CD4-positive, alpha-beta memory T cell (primary cell): ENCODE results near the gene DNAH1. TPM values are rescaled to one million over a fixed set of nuclear protein-coding genes. Genes with fewer than 3 reads are reported as not detected.
A peak's percentile ranks its signal among the peaks of the same experiment; 100 is the strongest.
"Not testable (repeated sequence)": the region's sequence is repeated elsewhere in the genome, so short reads cannot be mapped to it uniquely, and the experiment has no call there.

Experiments used
- CTCF ChIA-PET: fragments of 350-600 bp; sonication (Branson Sonifier 250); formaldehyde crosslinking; loops from one replicate; lab custom pipeline; 2021; ENCODE audit warnings: inconsistent platforms; ENCODE audit not compliant: partially characterized antibody; lab: Charles Lee
- POLR2A ChIA-PET: fragments of 350-600 bp; sonication (Branson Sonifier 250); formaldehyde crosslinking; loops from one replicate; lab custom pipeline; 2021; ENCODE audit not compliant: partially characterized antibody; lab: Charles Lee
- DNase-seq, 5 donors: peaks; one replicate each; pipeline versions ENCODE4 v3.0.0 to v3.0.0-alpha.2; 2020 to 2022; ENCODE audit warnings: mixed read lengths in 1 of 5
- H3K27ac ChIP-seq: one replicate; pipeline ENCODE4 v1.7.0; 2013; ENCODE audit warnings: low read depth, low read length
- H3K27me3 ChIP-seq: 2 replicates; pipeline ENCODE4 v1.7.0; 2013; ENCODE audit warnings: mild to moderate bottlenecking, low read length, moderate library complexity; ENCODE audit not compliant: insufficient read depth
- H3K36me3 ChIP-seq: 2 replicates; pipeline ENCODE4 v1.7.0; 2013; ENCODE audit warnings: mild to moderate bottlenecking, low read length, moderate library complexity; ENCODE audit not compliant: insufficient read depth
- H3K4me1 ChIP-seq: 2 replicates; pipeline ENCODE4 v1.7.0; 2013; ENCODE audit warnings: mild to moderate bottlenecking, low read length, moderate library complexity; ENCODE audit not compliant: insufficient read depth
- H3K4me3 ChIP-seq, 2 donors: one replicate each; pipeline ENCODE4 v1.7.0; 2013; ENCODE audit warnings: low read length in 2 of 2, mild to moderate bottlenecking in 1 of 2
- H3K9me3 ChIP-seq, 2 donors: one replicate each; pipeline ENCODE4 v1.7.0; 2013; ENCODE audit warnings: low read length in 2 of 2, control low read depth in 1 of 2; ENCODE audit not compliant: control insufficient read depth in 1 of 2
- H3K27ac Mint-ChIP-seq, 7 donors: one replicate each; pipeline ENCODE4 v1.8.0; 2020 to 2021; ENCODE audit warnings: mixed read lengths in 7 of 7, mild to moderate bottlenecking in 6 of 7, inconsistent platforms in 3 of 7, moderate library complexity in 3 of 7
- H3K27me3 Mint-ChIP-seq, 2 donors: one replicate each; pipeline ENCODE4 v1.8.0; 2020 to 2021; ENCODE audit warnings: mixed read lengths in 2 of 2
- H3K36me3 Mint-ChIP-seq, 2 donors: one replicate each; pipeline ENCODE4 v1.8.0; 2020 to 2021; ENCODE audit warnings: mixed read lengths in 2 of 2, inconsistent platforms in 1 of 2, mild to moderate bottlenecking in 1 of 2
- H3K4me1 Mint-ChIP-seq, 4 donors: one replicate each; pipeline ENCODE4 v1.8.0; 2020 to 2021; ENCODE audit warnings: mixed read lengths in 4 of 4, mild to moderate bottlenecking in 1 of 4
- H3K4me3 Mint-ChIP-seq, 8 donors: one replicate each; pipeline ENCODE4 v1.8.0; 2020 to 2021; ENCODE audit warnings: mixed read lengths in 8 of 8, mild to moderate bottlenecking in 7 of 8, moderate library complexity in 6 of 8, inconsistent platforms in 3 of 8
- H3K9me3 Mint-ChIP-seq, 8 donors: one replicate each; pipeline ENCODE4 v1.8.0; 2020 to 2021; ENCODE audit warnings: mixed read lengths in 8 of 8, mild to moderate bottlenecking in 5 of 8, inconsistent platforms in 3 of 8, moderate library complexity in 1 of 8
- intact Hi-C: fragments of 100-400 bp; cut with micrococcal nuclease; formaldehyde crosslinking; loops from one replicate; pipeline ENCODE4 v1.15.1; 2023
- polyA plus RNA-seq, 2 donors: library from polyadenylated mRNA; unstranded; fragments of 300-500 nt; fragmentation: Illumina TruSeq; gene quantifications; one replicate each; pipeline ENCODE4 v1.2.3, GENCODE V29; 2021
- total RNA-seq, 2 experiments: library from RNA; stranded (reverse); gene quantifications; one replicate each; pipeline ENCODE4 v1.2.3, GENCODE V29; 2021

DNAH1 gene
- 10 to 100 TPM; 45.1 to 49.8 TPM for total RNA-seq
- 1 to 10 TPM in 1 of 2 donors, under 1 TPM in 1; 0.02 to 1.2 TPM for polyA plus RNA-seq

DNA sequence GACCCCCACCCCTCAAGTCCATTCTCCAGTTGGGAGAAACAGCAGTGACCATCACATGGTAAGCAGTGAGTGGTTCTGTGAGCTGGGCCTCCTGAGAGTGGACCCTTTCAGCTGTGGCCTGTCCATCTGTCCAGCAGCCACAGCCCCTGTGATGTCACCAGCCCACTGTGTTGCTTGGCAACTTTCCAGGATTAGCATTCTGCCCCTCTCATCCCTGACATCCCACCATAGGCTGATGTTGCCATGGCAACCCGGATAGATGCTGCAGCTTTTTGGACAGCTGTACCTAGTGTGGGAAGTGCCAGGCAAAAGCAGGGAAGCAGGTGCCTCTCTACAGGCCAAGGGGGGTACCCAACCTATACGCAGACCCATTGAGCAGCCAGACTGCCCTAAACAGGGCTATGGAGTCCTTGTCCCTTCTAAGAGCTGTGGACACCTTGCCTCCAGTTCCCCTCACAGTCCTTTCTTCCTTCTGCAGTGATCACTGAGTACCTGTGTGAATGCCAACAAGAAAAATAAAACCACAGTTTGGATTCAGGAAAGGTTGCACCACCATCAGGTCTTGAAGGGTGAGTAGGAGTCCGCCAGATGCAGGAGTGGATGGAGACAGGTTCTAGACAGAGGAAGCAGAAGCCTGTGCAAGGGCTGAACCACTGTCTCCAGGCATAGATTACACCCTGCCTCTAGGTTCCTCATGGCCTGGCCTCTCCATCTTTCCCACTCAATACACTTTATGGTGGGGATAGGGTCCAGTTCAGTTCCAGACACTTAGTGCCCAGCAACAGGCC, at the start of gene DNAH1:
Gene DNAH1 (plus strand): TSS at position 343 of the 788 bp plus-strand sequence. CDS start 6,124 bp downstream, outside the sequence.
- no peaks in the 10 kb centered on the region for H3K27me3 Mint-ChIP-seq
- H3K9me3 Mint-ChIP-seq, result no peaks in the 10 kb centered on the region
- CTCF ChIA-PET, result interaction anchor here (2.3 to 2.7 kb wide), 2 partner anchors 23 to 26 kb away, joined by 5 to 15 read pairs; no protein-coding TSS in a partner anchor
- Histone ChIP-seq H3K27ac (peak within 1 kb of the TSS; percentile 23), H3K4me3 (no peak within 1 kb of the TSS), H3K27me3 (no peaks in the 10 kb centered on the region), H3K4me1 (peaks cover 17% of the 10 kb centered on the region), H3K36me3 (no peaks in the 10 kb centered on the region), H3K9me3 (no peaks in the 10 kb centered on the region)
- no peak for DNase-seq
- POLR2A ChIA-PET, result interaction anchor here (1.0 to 1.7 kb wide), 2 partner anchors 29 to 39 kb away, joined by 5 to 7 read pairs; partner anchors contain the start of gene GLYCTK
- H3K4me1 Mint-ChIP-seq, result peaks cover 9 to 30% (median 15%) of the 10 kb centered on the region in 4 donors
- peak within 1 kb of the TSS; percentile 31 to 89 (median 73) for H3K27ac Mint-ChIP-seq
- intact Hi-C loops, result loop anchor here (5.0 kb wide), 1 partner anchor 39 kb away; the partner anchor contains the start of gene WDR82
- peak within 1 kb of the TSS in 5 of 8 donors; percentile 4 to 63 (median 14) for H3K4me3 Mint-ChIP-seq
- H3K36me3 Mint-ChIP-seq, result peaks cover 0 to 8% of the 10 kb centered on the region in 2 donors

DNA sequence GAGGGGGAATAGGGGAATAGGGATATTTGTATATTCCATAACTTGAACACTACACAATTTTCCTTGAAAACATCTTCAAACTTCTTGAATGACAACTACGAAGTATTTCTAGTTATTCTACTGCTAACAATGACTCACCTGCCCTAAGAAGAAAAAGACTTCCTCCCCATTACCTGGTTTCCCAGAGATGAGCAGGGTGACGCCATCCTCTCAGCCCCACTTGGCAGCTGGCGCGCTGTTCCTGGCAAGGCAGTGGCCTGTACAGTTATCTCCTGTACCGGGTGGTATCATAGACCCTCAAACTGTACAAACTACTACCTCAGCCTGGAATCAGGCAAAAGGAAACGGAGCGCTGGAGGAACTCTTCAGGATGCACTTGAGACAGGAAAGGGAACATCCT, 48.1 kb upstream of the DNAH1 start:
- H3K27me3 ChIP-seq, result no peaks in the 10 kb centered on the region
- Mint-ChIP-seq H3K36me3 (peaks cover 69 to 86% of the 10 kb centered on the region in 2 donors), H3K4me1 (peaks cover 60 to 86% (median 75%) of the 10 kb centered on the region in 4 donors), H3K9me3 (peaks cover 0 to 2% (median 0%) of the 10 kb centered on the region in 8 donors), H3K4me3 (peak overlapping the region in 7 of 8 donors; percentile 35 to 77 (median 70)), H3K27me3 (no peaks in the 10 kb centered on the region), H3K27ac (peak overlapping the region; percentile 85 to 96 (median 94))
- H3K4me3 ChIP-seq, result peak overlapping the region in 1 of 2 donors; percentile 3
- POLR2A ChIA-PET, result interaction anchor here (1.0 to 37.2 kb wide), 4 partner anchors 10 to 46 kb away, joined by 3 to 1950 read pairs (median 17); partner anchors contain the start of genes PPM1M, TWF2 and WDR82
- CTCF ChIA-PET, result interaction anchor here (1.4 to 32.2 kb wide), 2 partner anchors 9 to 26 kb away, joined by 3 to 684 read pairs; partner anchors contain the start of genes PPM1M and TWF2
- peaks cover 49% of the 10 kb centered on the region for H3K36me3 ChIP-seq
- intact Hi-C loops, result no loop called here
- H3K27ac ChIP-seq, result peak overlapping the region; percentile 57
- H3K4me1 ChIP-seq, result peaks cover 94% of the 10 kb centered on the region
- DNase-seq, result peak in 2 of 5 donors; percentile 22 to 82
- no peaks in the 10 kb centered on the region for H3K9me3 ChIP-seq

DNA sequence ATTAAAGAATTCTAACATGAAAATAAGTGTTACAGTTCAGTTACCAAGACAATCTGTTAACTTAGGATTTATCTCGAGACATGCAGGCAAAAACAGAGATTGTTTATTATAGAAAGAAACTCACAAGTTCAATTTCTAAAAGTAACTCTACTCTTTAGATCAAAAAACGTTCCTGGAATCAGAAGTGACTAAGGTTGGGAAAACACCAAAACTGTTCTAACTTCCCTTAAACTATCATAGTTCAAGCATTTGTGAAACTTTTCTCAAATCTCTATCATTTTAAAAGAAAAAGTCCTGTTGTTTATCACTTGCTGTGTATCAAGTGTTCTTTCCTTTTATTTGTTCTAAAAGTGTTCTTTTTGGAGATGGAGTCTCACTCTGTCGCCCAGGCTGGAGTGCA, 46.3 kb upstream of the DNAH1 start:
- POLR2A ChIA-PET, result interaction anchor here (1.2 to 37.2 kb wide), 3 partner anchors 12 to 23 kb away, joined by 4 to 1950 read pairs (median 63); partner anchors contain the start of genes GLYCTK, PPM1M, TWF2 and WDR82
- H3K9me3 Mint-ChIP-seq, result no peaks in the 10 kb centered on the region

DNA sequence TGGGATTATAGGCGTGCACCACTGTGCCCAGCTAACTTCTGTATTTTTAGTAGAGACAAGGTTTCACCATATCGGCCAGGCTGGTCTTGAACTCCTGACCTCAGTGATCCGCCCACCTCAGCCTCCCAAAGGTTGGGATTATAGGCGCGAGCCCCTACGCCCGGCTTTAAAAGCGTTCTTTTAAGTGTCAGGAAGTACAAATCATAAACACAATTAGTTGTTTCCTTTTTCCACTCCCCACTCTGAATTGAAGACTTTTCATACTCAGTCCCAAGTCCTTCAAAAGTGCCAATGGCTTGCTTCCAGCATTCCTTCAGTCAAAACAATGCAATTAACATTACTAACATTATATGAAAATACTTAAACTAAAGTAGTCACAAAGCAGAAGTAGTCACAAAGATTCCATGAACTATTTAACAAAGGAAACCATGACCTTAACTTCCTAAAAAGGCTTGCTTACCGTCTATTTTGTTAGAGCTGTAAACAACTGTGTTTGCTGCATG, 45.8 kb upstream of the DNAH1 start:
- no peaks in the 10 kb centered on the region for H3K9me3 ChIP-seq
- peaks cover 96% of the 10 kb centered on the region for H3K4me1 ChIP-seq
- ChIA-PET CTCF (interaction anchor here (0.9 to 32.2 kb wide), 6 partner anchors 11 to 69 kb away, joined by 3 to 684 read pairs (median 8); partner anchors contain the start of genes GLYCTK, PPM1M and TWF2), POLR2A (interaction anchor here (1.3 to 37.2 kb wide), 4 partner anchors 11 to 116 kb away, joined by 3 to 1950 read pairs (median 48); partner anchors contain the start of genes GLYCTK, POC1A, PPM1M and TWF2)
- H3K27me3 Mint-ChIP-seq, result no peaks in the 10 kb centered on the region
- H3K27ac Mint-ChIP-seq, result peak overlapping the region; percentile 95 to 100 (median 96)
- intact Hi-C loops, result no loop called here
- no peak for DNase-seq
- H3K27me3 ChIP-seq, result no peaks in the 10 kb centered on the region
- H3K36me3 Mint-ChIP-seq, result peaks cover 65 to 83% of the 10 kb centered on the region in 2 donors
- H3K4me3 ChIP-seq, result peak overlapping the region in 1 of 2 donors; percentile 47
- peak overlapping the region; percentile 84 to 99 (median 92) for H3K4me3 Mint-ChIP-seq
- peaks cover 31% of the 10 kb centered on the region for H3K36me3 ChIP-seq
- H3K9me3 Mint-ChIP-seq, result no peaks in the 10 kb centered on the region
- H3K27ac ChIP-seq, result peak overlapping the region; percentile 74
- peaks cover 59 to 93% (median 75%) of the 10 kb centered on the region in 4 donors for H3K4me1 Mint-ChIP-seq

More for the DNA sequence above, 46.3 kb upstream of the DNAH1 start:
- no peak for DNase-seq
- Mint-ChIP-seq H3K36me3 (peaks cover 65 to 83% of the 10 kb centered on the region in 2 donors), H3K27me3 (no peaks in the 10 kb centered on the region), H3K4me3 (peak overlapping the region; percentile 84 to 99 (median 92)), H3K4me1 (peaks cover 58 to 88% (median 73%) of the 10 kb centered on the region in 4 donors), H3K27ac (peak overlapping the region; percentile 95 to 100 (median 96))
- Histone ChIP-seq H3K27me3 (no peaks in the 10 kb centered on the region), H3K27ac (peak overlapping the region; percentile 74), H3K4me1 (peaks cover 94% of the 10 kb centered on the region), H3K4me3 (peak overlapping the region in 1 of 2 donors; percentile 8), H3K36me3 (peaks cover 34% of the 10 kb centered on the region), H3K9me3 (no peaks in the 10 kb centered on the region)
- CTCF ChIA-PET, result interaction anchor here (32.2 kb wide), 1 partner anchor 28 kb away, joined by 684 read pairs; the partner anchor contains the start of genes PPM1M and TWF2
- intact Hi-C loops, result no loop called here

DNA sequence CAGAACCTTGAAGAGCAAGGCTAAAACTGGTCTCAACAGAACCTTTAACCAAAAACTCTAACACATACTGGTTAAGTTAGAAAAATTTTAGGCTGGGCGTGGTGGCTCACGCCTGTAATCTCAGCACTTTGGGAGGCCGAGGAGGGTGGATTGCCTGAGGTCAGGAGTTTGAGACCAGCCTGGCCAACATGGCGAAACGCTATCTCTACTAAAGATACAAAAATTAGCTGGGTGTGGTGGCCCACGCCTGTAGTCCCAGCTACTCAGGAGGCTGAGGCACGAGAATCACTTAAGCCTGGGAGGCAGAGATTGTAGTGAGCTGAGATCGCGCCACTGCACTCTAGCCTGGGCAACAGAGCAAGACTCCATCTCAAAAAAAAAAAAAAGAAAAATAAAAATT, 43.9 kb upstream of the DNAH1 start:
- DNase-seq, H3K27me3 ChIP-seq, H3K9me3 ChIP-seq, intact Hi-C loops, H3K27me3 Mint-ChIP-seq, H3K9me3 Mint-ChIP-seq: not testable (repeated sequence)
- Mint-ChIP-seq H3K4me3 (peak overlapping the region; percentile 84 to 99 (median 92)), H3K4me1 (peaks cover 56 to 97% (median 76%) of the 10 kb centered on the region in 4 donors), H3K27ac (peak overlapping the region; percentile 95 to 100 (median 96)), H3K36me3 (peaks cover 57 to 78% of the 10 kb centered on the region in 2 donors)
- POLR2A ChIA-PET, result interaction anchor here (3.5 to 37.2 kb wide), 3 partner anchors 9 to 25 kb away, joined by 34 to 1950 read pairs (median 63); partner anchors contain the start of genes GLYCTK, PPM1M, TWF2 and WDR82
- CTCF ChIA-PET, result interaction anchor here (1.3 to 32.2 kb wide), 10 partner anchors 7 to 67 kb away, joined by 3 to 684 read pairs (median 6); partner anchors contain the start of genes GLYCTK, PPM1M, TWF2 and WDR82
- Histone ChIP-seq H3K27ac (peak overlapping the region; percentile 87), H3K4me1 (peaks cover 96% of the 10 kb centered on the region), H3K4me3 (peak overlapping the region in 1 of 2 donors; percentile 47), H3K36me3 (peaks cover 14% of the 10 kb centered on the region)

DNA sequence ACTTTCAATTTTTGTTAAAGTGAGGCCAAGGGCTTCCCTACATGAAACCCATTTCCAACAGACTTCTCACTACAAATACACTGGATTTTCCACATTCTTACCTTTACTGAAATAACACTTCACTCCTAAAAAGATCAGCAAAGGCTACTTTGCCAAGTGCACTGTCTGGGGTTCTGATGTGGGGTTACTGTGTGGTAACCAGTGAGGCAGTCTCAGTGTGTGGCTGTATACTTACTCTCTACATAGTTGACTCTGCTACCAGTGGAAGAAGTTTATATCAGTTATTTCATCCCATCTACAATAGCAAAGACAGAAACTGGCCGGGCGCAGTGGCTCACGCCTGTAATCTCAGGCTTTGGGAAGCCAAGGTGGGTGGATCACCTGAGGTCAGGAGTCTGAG, 43.3 kb upstream of the DNAH1 start:
- peak overlapping the region; percentile 0 to 2 for H3K4me3 ChIP-seq
- Mint-ChIP-seq H3K4me1 (peaks cover 49 to 95% (median 69%) of the 10 kb centered on the region in 4 donors), H3K27me3 (peaks cover 0 to 3% of the 10 kb centered on the region in 2 donors), H3K27ac (peak overlapping the region; percentile 93 to 99 (median 96)), H3K4me3 (peak overlapping the region; percentile 92 to 99 (median 96)), H3K9me3 (peaks cover 0 to 3% (median 0%) of the 10 kb centered on the region in 8 donors), H3K36me3 (peaks cover 55 to 76% of the 10 kb centered on the region in 2 donors)
- H3K9me3 ChIP-seq, result no peaks in the 10 kb centered on the region
- H3K4me1 ChIP-seq, result peaks cover 89% of the 10 kb centered on the region
- intact Hi-C loops, result no loop called here
- H3K27me3 ChIP-seq, result no peaks in the 10 kb centered on the region
- peak overlapping the region; percentile 87 for H3K27ac ChIP-seq
- DNase-seq, result no peak
- peaks cover 8% of the 10 kb centered on the region for H3K36me3 ChIP-seq
- ChIA-PET POLR2A (interaction anchor here (3.5 to 37.2 kb wide), 3 partner anchors 9 to 26 kb away, joined by 34 to 1950 read pairs (median 63); partner anchors contain the start of genes GLYCTK, PPM1M, TWF2 and WDR82), CTCF (interaction anchor here (1.3 to 32.2 kb wide), 4 partner anchors 9 to 31 kb away, joined by 3 to 684 read pairs (median 7); partner anchors contain the start of genes PPM1M and TWF2)
